CD14-positive monocyte (primary cell): ENCODE measurements around the gene CLDND1. TPM values are rescaled to one million over a fixed set of nuclear protein-coding genes. Genes with fewer than 3 reads are reported as not detected.

Experiments
- DNase-seq, 3 donors: peaks; one replicate each; pipeline ENCODE4 v3.0.0-alpha.2; 2011 to 2022
- H2AFZ ChIP-seq: 2 replicates; pipeline ENCODE4 v1.6.0; 2012; ENCODE audit warnings: mild to moderate bottlenecking, low read depth, low read length, inconsistent platforms; ENCODE audit not compliant: insufficient read depth, poor library complexity, severe bottlenecking
- H3K27ac ChIP-seq, 2 donors: 1 replicate in 1 of 2; 2 replicates in 1 of 2; pipeline ENCODE4 v1.5.1; 2012 to 2013; ENCODE audit warnings: low read length in 2 of 2, control low read depth in 1 of 2, inconsistent platforms in 1 of 2, low read depth in 1 of 2, mild to moderate bottlenecking in 1 of 2
- H3K27me3 ChIP-seq, 2 donors: one replicate each; pipeline versions ENCODE4 v1.6.0 to v1.6.1; 2011 to 2013; ENCODE audit warnings: low read length in 2 of 2; ENCODE audit not compliant: control insufficient read depth in 2 of 2, insufficient read depth in 2 of 2
- H3K36me3 ChIP-seq, 2 donors: replicated peaks in 1 of 2; 1 replicate in 1 of 2; 2 replicates in 1 of 2; pipeline versions ENCODE4 v1.5.1 to v1.6.1; 2012 to 2013; ENCODE audit warnings: low read length in 2 of 2, control low read depth in 1 of 2, inconsistent platforms in 1 of 2, mild to moderate bottlenecking in 1 of 2; ENCODE audit not compliant: insufficient read depth in 2 of 2, control insufficient read depth in 1 of 2
- H3K4me1 ChIP-seq, 2 donors: 1 replicate in 1 of 2; 2 replicates in 1 of 2; pipeline versions ENCODE4 v1.5.1 to v1.6.1; 2012 to 2013; ENCODE audit warnings: low read length in 2 of 2, control low read depth in 1 of 2, inconsistent platforms in 1 of 2, mild to moderate bottlenecking in 1 of 2, moderate library complexity in 1 of 2; ENCODE audit not compliant: insufficient read depth in 2 of 2, control insufficient read depth in 1 of 2
- H3K4me2 ChIP-seq: replicated peaks from 2 replicates; pipeline ENCODE3; 2012; ENCODE audit warnings: low read length, moderate library complexity, mild to moderate bottlenecking; ENCODE audit not compliant: poor library complexity, severe bottlenecking; ENCODE audit errors: extremely low read depth
- H3K4me3 ChIP-seq, 3 experiments: fragments of 200-600 bp in 1 of 3; sonication (generic) in 1 of 3; replicated peaks in 1 of 3; 1 replicate in 2 of 3; 2 replicates in 1 of 3; pipeline ENCODE4 v1.5.1; 2011 to 2013; ENCODE audit warnings: low read length in 3 of 3, mild to moderate bottlenecking in 3 of 3, control low read depth in 2 of 3, low read depth in 2 of 3, inconsistent platforms in 1 of 3, moderate library complexity in 1 of 3
- H3K79me2 ChIP-seq: 2 replicates; pipeline ENCODE4 v1.6.0; 2012; ENCODE audit warnings: mild to moderate bottlenecking, control low read depth, inconsistent platforms, low read length, moderate library complexity; ENCODE audit not compliant: insufficient read depth
- H3K9ac ChIP-seq: 2 replicates; pipeline ENCODE4 v1.6.0; 2017; ENCODE audit warnings: low read length, mild to moderate bottlenecking; ENCODE audit not compliant: insufficient read depth, poor library complexity, severe bottlenecking
- H3K9me3 ChIP-seq, 2 donors: replicated peaks in 1 of 2; 1 replicate in 1 of 2; 2 replicates in 1 of 2; pipeline versions ENCODE4 v1.5.1 to v1.6.1; 2012 to 2013; ENCODE audit warnings: low read length in 2 of 2, control low read depth in 1 of 2; ENCODE audit not compliant: control insufficient read depth in 1 of 2, insufficient read depth in 1 of 2
- H4K20me1 ChIP-seq: 2 replicates; pipeline ENCODE4 v1.6.0; 2012; ENCODE audit warnings: mild to moderate bottlenecking, low read length, control low read depth, moderate library complexity; ENCODE audit not compliant: insufficient read depth
- H3K27ac Mint-ChIP-seq, 7 donors: one replicate each; pipeline ENCODE4 v1.8.0; 2020; ENCODE audit warnings: mild to moderate bottlenecking in 7 of 7, mixed read lengths in 7 of 7, moderate library complexity in 6 of 7, inconsistent platforms in 2 of 7
- H3K27me3 Mint-ChIP-seq, 3 donors: one replicate each; pipeline ENCODE4 v1.8.0; 2021 to 2022; ENCODE audit warnings: low read depth in 3 of 3, mild to moderate bottlenecking in 3 of 3, mixed read lengths in 3 of 3, moderate library complexity in 3 of 3, inconsistent platforms in 1 of 3
- H3K36me3 Mint-ChIP-seq, 2 donors: one replicate each; pipeline ENCODE4 v1.8.0; 2020; ENCODE audit warnings: mixed read lengths in 2 of 2, inconsistent platforms in 1 of 2, mild to moderate bottlenecking in 1 of 2
- H3K4me1 Mint-ChIP-seq: one replicate; pipeline ENCODE4 v1.8.0; 2020; ENCODE audit warnings: mild to moderate bottlenecking, mixed read lengths
- H3K4me3 Mint-ChIP-seq, 2 donors: one replicate each; pipeline ENCODE4 v1.8.0; 2020; ENCODE audit warnings: mild to moderate bottlenecking in 2 of 2, mixed read lengths in 2 of 2, moderate library complexity in 1 of 2
- H3K9me3 Mint-ChIP-seq, 7 donors: one replicate each; pipeline ENCODE4 v1.8.0; 2020 to 2022; ENCODE audit warnings: mixed read lengths in 7 of 7, mild to moderate bottlenecking in 6 of 7, moderate library complexity in 6 of 7, inconsistent platforms in 2 of 7
- WGBS: methylation state at CpG from one replicate; pipeline ENCODE4 v1.1.5; 2013; ENCODE audit warnings: missing lambda C conversion rate; ENCODE audit not compliant: insufficient coverage; 5-methylcytosine and 5-hydroxymethylcytosine counted together
- intact Hi-C, 2 donors: fragments of 100-400 bp; cut with micrococcal nuclease; formaldehyde crosslinking; loops; one replicate each; pipeline versions ENCODE4 v1.15.0 to v1.15.1; 2023
- polyA plus RNA-seq, 3 donors: library from polyadenylated mRNA; depleted of rRNA in 1 of 3; unstranded in 2 of 3; stranded (reverse) in 1 of 3; fragments of 300-500 nt in 2 of 3; fragments of >200 nt in 1 of 3; fragmentation: Illumina TruSeq in 2 of 3; gene quantifications; 1 replicate in 2 of 3; 2 replicates in 1 of 3; pipeline ENCODE4 v1.2.3, GENCODE V29; 2012 to 2021
- TF ChIP-seq, protein P1 (sequence below): fragments of 200-600 bp; IDR thresholded peaks from one replicate; pipeline ENCODE4 v1.8.0; 2022; ENCODE audit warnings: antibody characterized with exemption, mild to moderate bottlenecking

CLDND1 gene
- polyA plus RNA-seq, 3 donors, result 65.3 to 91.8 (median 76.0) TPM

- H3K27me3 ChIP-seq, result no peaks in the 10 kb centered on the region
- 100% methylated on average over 1 of the region's 7 CpGs for WGBS
- peaks cover 26 to 39% of the 10 kb centered on the region in 2 donors for H3K4me1 ChIP-seq
- H3K79me2 ChIP-seq, result no peaks in the 10 kb centered on the region
- Mint-ChIP-seq H3K4me3 (no peak overlapping the region), H3K27ac (peak overlapping the region in 1 of 7 donors; percentile 2), H3K36me3 (no peaks in the 10 kb centered on the region), H3K4me1 (peaks cover 49% of the 10 kb centered on the region), H3K9me3 (no peaks in the 10 kb centered on the region), H3K27me3 (peaks cover 0 to 3% (median 0%) of the 10 kb centered on the region in 3 donors)
- no peaks in the 10 kb centered on the region for H3K9me3 ChIP-seq
- H3K4me2 ChIP-seq, result no peak overlapping the region
- no peaks in the 10 kb centered on the region for H3K36me3 ChIP-seq
- DNase-seq, result peak in 2 of 3 donors; percentile 27 to 73
- intact Hi-C loops, result no loop called here
- no peak overlapping the region for H3K4me3 ChIP-seq
- TF ChIP-seq, protein P1, sequence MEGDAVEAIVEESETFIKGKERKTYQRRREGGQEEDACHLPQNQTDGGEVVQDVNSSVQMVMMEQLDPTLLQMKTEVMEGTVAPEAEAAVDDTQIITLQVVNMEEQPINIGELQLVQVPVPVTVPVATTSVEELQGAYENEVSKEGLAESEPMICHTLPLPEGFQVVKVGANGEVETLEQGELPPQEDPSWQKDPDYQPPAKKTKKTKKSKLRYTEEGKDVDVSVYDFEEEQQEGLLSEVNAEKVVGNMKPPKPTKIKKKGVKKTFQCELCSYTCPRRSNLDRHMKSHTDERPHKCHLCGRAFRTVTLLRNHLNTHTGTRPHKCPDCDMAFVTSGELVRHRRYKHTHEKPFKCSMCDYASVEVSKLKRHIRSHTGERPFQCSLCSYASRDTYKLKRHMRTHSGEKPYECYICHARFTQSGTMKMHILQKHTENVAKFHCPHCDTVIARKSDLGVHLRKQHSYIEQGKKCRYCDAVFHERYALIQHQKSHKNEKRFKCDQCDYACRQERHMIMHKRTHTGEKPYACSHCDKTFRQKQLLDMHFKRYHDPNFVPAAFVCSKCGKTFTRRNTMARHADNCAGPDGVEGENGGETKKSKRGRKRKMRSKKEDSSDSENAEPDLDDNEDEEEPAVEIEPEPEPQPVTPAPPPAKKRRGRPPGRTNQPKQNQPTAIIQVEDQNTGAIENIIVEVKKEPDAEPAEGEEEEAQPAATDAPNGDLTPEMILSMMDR, result no peak
- H3K9ac ChIP-seq, result no peak overlapping the region
- H4K20me1 ChIP-seq, result no peaks in the 10 kb centered on the region
- H3K27ac ChIP-seq, result no peak overlapping the region
- H2AFZ ChIP-seq, result no peak overlapping the region
These were observed 33.7 kb upstream of the CLDND1 start for GRCh38 chr3:98556164-98557130.

- Histone ChIP-seq H3K79me2 (no peaks in the 10 kb centered on the region), H3K4me1 (peaks cover 26 to 39% of the 10 kb centered on the region in 2 donors), H3K4me2 (no peak overlapping the region), H3K9ac (no peak overlapping the region), H3K4me3 (no peak overlapping the region), H2AFZ (no peak overlapping the region), H3K36me3 (no peaks in the 10 kb centered on the region), H4K20me1 (no peaks in the 10 kb centered on the region), H3K27me3 (no peaks in the 10 kb centered on the region), H3K9me3 (no peaks in the 10 kb centered on the region), H3K27ac (no peak overlapping the region)
- peaks cover 0 to 3% (median 0%) of the 10 kb centered on the region in 3 donors for H3K27me3 Mint-ChIP-seq
- H3K27ac Mint-ChIP-seq, result no peak overlapping the region
- TF ChIP-seq, protein P1, result no peak
- H3K9me3 Mint-ChIP-seq, result peaks cover 0 to 4% (median 0%) of the 10 kb centered on the region in 7 donors
- no peak overlapping the region for H3K4me3 Mint-ChIP-seq
- H3K36me3 Mint-ChIP-seq, result no peaks in the 10 kb centered on the region
- peaks cover 46% of the 10 kb centered on the region for H3K4me1 Mint-ChIP-seq
- DNase-seq, result no peak
- 51% methylated on average over 2 of the region's 4 CpGs for WGBS
- intact Hi-C loops, result no loop called here
These were observed 32.3 kb upstream of the CLDND1 start for GRCh38 chr3:98555025-98555379.
